Endothelial cell of umbilical vein (primary cell): Measurements from ENCODE around the gene TPO. TPM values are rescaled to one million over a fixed set of nuclear protein-coding genes. Genes with fewer than 3 reads are reported as not detected.

Source experiments
- BruUV-seq: library from RNA; stranded (reverse); fragments of 400-500 nt; replicated peaks from 2 replicates; lab custom pipeline; 2021; lab: Mats Ljungman, UMichigan
- CTCF ChIA-PET: fragments of 300-600, 350-600 bp; sonication (Branson Sonifier 250); formaldehyde crosslinking; loops from one replicate; lab custom pipeline; 2021; ENCODE audit warnings: antibody characterized with exemption, inconsistent platforms; lab: Charles Lee
- POLR2A ChIA-PET: fragments of 300-600, 350-600 bp; sonication (Branson Sonifier 250); formaldehyde crosslinking; loops from one replicate; lab custom pipeline; 2021; ENCODE audit warnings: antibody characterized with exemption, inconsistent platforms; lab: Charles Lee
- DNase-seq: peaks from one replicate; pipeline ENCODE4 v3.0.0-alpha.2; 2011; ENCODE audit warnings: low read depth, low spot score
- FAIRE-seq: peaks from 2 replicates; lab custom pipeline; 2011; peaks lifted over from hg19 to GRCh38; lab: Jason Lieb, UNC
- H2AFZ ChIP-seq: 2 replicates; pipeline ENCODE4 v1.6.0; 2012; ENCODE audit warnings: low read depth, low read length, control low read depth, inconsistent platforms
- H3K27ac ChIP-seq: 2 replicates; pipeline ENCODE4 v1.5.1; 2011; ENCODE audit warnings: low read depth, mild to moderate bottlenecking, control low read depth, low read length, moderate library complexity; ENCODE audit not compliant: insufficient read depth
- H3K27me3 ChIP-seq, 2 experiments: 2 replicates each; pipeline versions ENCODE4 v1.6.0 to v1.6.1; 2011; ENCODE audit warnings: low read length in 2 of 2, mixed read lengths in 1 of 2; ENCODE audit not compliant: control insufficient read depth in 2 of 2, insufficient read depth in 2 of 2
- H3K36me3 ChIP-seq, 2 experiments: 2 replicates in 1 of 2; 3 replicates in 1 of 2; pipeline ENCODE4 v1.5.1; 2011; ENCODE audit warnings: low read length in 2 of 2, mild to moderate bottlenecking in 1 of 2, moderate library complexity in 1 of 2; ENCODE audit not compliant: control insufficient read depth in 2 of 2, insufficient read depth in 2 of 2; ENCODE audit errors: extremely low read depth in 1 of 2
- H3K4me1 ChIP-seq: 3 replicates; pipeline ENCODE4 v1.5.1; 2011; ENCODE audit warnings: mild to moderate bottlenecking, low read length; ENCODE audit not compliant: control insufficient read depth, insufficient read depth; ENCODE audit errors: extremely low read depth
- H3K4me2 ChIP-seq: 2 replicates; pipeline ENCODE4 v1.6.1; 2011; ENCODE audit warnings: low read length, control low read depth, mixed read lengths; ENCODE audit not compliant: insufficient read depth
- H3K4me3 ChIP-seq, 3 experiments: fragments of 200-600 bp in 1 of 3; sonication (generic), shearing (Covaris generic) in 1 of 3; replicated peaks in 1 of 3; 2 replicates each; pipeline ENCODE4 v1.5.1; 2011 to 2016; ENCODE audit warnings: control low read depth in 3 of 3, low read length in 3 of 3, mild to moderate bottlenecking in 2 of 3, inconsistent platforms in 1 of 3, low read depth in 1 of 3, moderate library complexity in 1 of 3; ENCODE audit not compliant: insufficient read depth in 1 of 3
- H3K79me2 ChIP-seq: 2 replicates; pipeline ENCODE4 v1.6.0; 2012; ENCODE audit warnings: low read length, inconsistent platforms; ENCODE audit not compliant: control insufficient read depth, insufficient read depth
- H3K9ac ChIP-seq: replicated peaks from 2 replicates; pipeline ENCODE3; 2011; ENCODE audit warnings: low read length, control low read depth; ENCODE audit not compliant: insufficient read depth; ENCODE audit errors: extremely low read depth
- H3K9me1 ChIP-seq: replicated peaks from 3 replicates; pipeline ENCODE4 v1.6.0; 2011; ENCODE audit warnings: mild to moderate bottlenecking, low read length; ENCODE audit not compliant: control insufficient read depth, insufficient read depth; ENCODE audit errors: extremely low read depth
- H3K9me3 ChIP-seq: replicated peaks from 2 replicates; pipeline ENCODE4 v1.5.1; 2012; ENCODE audit warnings: low read length, inconsistent platforms; ENCODE audit not compliant: control insufficient read depth, insufficient read depth
- H4K20me1 ChIP-seq: replicated peaks from 2 replicates; pipeline ENCODE3; 2011; ENCODE audit warnings: mild to moderate bottlenecking, low read length; ENCODE audit not compliant: control insufficient read depth, insufficient read depth; ENCODE audit errors: extremely low read depth
- CTCF ChIP-seq, 2 donors: IDR thresholded peaks; 1 replicate in 1 of 2; 2 replicates in 1 of 2; pipeline ENCODE4 v1.5.1; 2011; ENCODE audit warnings: low read length in 2 of 2, mild to moderate bottlenecking in 2 of 2, moderate library complexity in 2 of 2, control low read depth in 1 of 2, inconsistent platforms in 1 of 2, low read depth in 1 of 2; ENCODE audit not compliant: insufficient read depth in 1 of 2; ENCODE audit errors: extremely low read depth in 1 of 2
- EZH2 ChIP-seq: IDR thresholded peaks from 2 replicates; pipeline ENCODE4 v1.6.1; 2012; ENCODE audit warnings: borderline replicate concordance, low read depth, mild to moderate bottlenecking, moderate library complexity, low read length, inconsistent platforms; ENCODE audit not compliant: severe bottlenecking
- FOS ChIP-seq: IDR thresholded peaks from 2 replicates; pipeline ENCODE4 v1.6.1; 2011; ENCODE audit warnings: mild to moderate bottlenecking, low read length, moderate library complexity, borderline replicate concordance; ENCODE audit not compliant: insufficient read depth
- JUN ChIP-seq: IDR thresholded peaks from 2 replicates; pipeline ENCODE4 v1.6.1; 2011; ENCODE audit warnings: borderline replicate concordance, low read depth; ENCODE audit not compliant: insufficient read length, insufficient read depth
- MAX ChIP-seq: IDR thresholded peaks from 2 replicates; pipeline ENCODE4 v1.6.1; 2011; ENCODE audit not compliant: insufficient read depth, insufficient read length
- MYC ChIP-seq: IDR thresholded peaks from one replicate; pipeline ENCODE4 v1.6.1; 2011; ENCODE audit warnings: mild to moderate bottlenecking, low read depth, low read length
- POLR2A ChIP-seq: IDR thresholded peaks from 2 replicates; pipeline ENCODE4 v1.6.1; 2012; ENCODE audit warnings: low read depth, mild to moderate bottlenecking, control low read depth, low read length
- POLR2AphosphoS5 ChIP-seq: IDR thresholded peaks from 2 replicates; pipeline ENCODE4 v1.6.1; 2012; ENCODE audit warnings: low read depth, mild to moderate bottlenecking, control low read depth, low read length, moderate library complexity; ENCODE audit not compliant: insufficient read depth
- dilution Hi-C: fragments of 300-500 bp; cut with MboI; formaldehyde crosslinking; loops from one replicate; pipeline ENCODE4 v1.15.0; 2019; ENCODE audit warnings: low sequenced_read_pairs; ENCODE audit not compliant: extremely low pct_ligation_motif_present
- intact Hi-C: fragments of 100-400 bp; cut with micrococcal nuclease; formaldehyde crosslinking; loops from one replicate; pipeline ENCODE4 v1.10.0; 2022
- polyA plus RNA-seq, 4 experiments: library from polyadenylated mRNA; depleted of rRNA in 3 of 4; stranded (reverse) in 3 of 4; unstranded in 1 of 4; fragments of >200 nt; gene quantifications; 2 replicates each; pipeline versions ENCODE4 v1.2.1 to v1.2.3, GENCODE V29; 2011 to 2012; ENCODE audit warnings: missing spikeins in 1 of 4
- total RNA-seq: library from RNA; stranded (reverse); gene quantifications from 2 replicates; pipeline ENCODE4 v1.2.3, GENCODE V29; 2021

TPO gene
- total and polyA plus RNA-seq, 2 donors (not counting 3 experiments of a cell fraction or from before 2014, with no cell fraction given) = not detected

GRCh38 chr2:1422131-1422530 lies 8.9 kb downstream of the TPO start:
- Histone ChIP-seq H3K9me3 (peaks cover 5% of the 10 kb centered on the region), H3K79me2 (no peaks in the 10 kb centered on the region), H3K36me3 (no peaks in the 10 kb centered on the region), H3K4me3 (no peak overlapping the region), H3K27ac (no peak overlapping the region), H3K4me1 (no peaks in the 10 kb centered on the region), H3K9ac (no peak overlapping the region), H3K4me2 (no peak overlapping the region), H2AFZ (no peak overlapping the region), H4K20me1 (no peaks in the 10 kb centered on the region), H3K27me3 (no peaks in the 10 kb centered on the region), H3K9me1 (no peaks in the 10 kb centered on the region)
- TF ChIP-seq JUN = no peak
- TF ChIP-seq POLR2A = no peak
- TF ChIP-seq MAX = no peak
- TF ChIP-seq EZH2 = no peak
- TF ChIP-seq POLR2AphosphoS5 = no peak
- TF ChIP-seq FOS = no peak
- no peak for TF ChIP-seq CTCF (IDR thresholded peaks at IDR 0.05; ENCODE audit: extremely low read depth in 1 of 2, insufficient read depth in 1 of 2, low read depth in 1 of 2, low read length in 2 of 2)
- no peak for TF ChIP-seq MYC
- intact Hi-C loops = no loop called here
- no TSS peak for BruUV-seq
- dilution Hi-C loops = no loop called here
- no peak for DNase-seq
- FAIRE-seq = no peak
- ChIA-PET POLR2A (no interaction called here), CTCF (no interaction called here)
